Activated T-cell treated with anti-CD3 and anti-CD28 coated beads, Interleukin-2, amount 50 U/mL, for 1 hour (primary cell): Measurements from ENCODE around the gene ADCY2.

Experiments
- DNase-seq: peaks from one replicate; pipeline ENCODE4 v3.0.0-alpha.2; 2020

The ADCY2 gene

DNA sequence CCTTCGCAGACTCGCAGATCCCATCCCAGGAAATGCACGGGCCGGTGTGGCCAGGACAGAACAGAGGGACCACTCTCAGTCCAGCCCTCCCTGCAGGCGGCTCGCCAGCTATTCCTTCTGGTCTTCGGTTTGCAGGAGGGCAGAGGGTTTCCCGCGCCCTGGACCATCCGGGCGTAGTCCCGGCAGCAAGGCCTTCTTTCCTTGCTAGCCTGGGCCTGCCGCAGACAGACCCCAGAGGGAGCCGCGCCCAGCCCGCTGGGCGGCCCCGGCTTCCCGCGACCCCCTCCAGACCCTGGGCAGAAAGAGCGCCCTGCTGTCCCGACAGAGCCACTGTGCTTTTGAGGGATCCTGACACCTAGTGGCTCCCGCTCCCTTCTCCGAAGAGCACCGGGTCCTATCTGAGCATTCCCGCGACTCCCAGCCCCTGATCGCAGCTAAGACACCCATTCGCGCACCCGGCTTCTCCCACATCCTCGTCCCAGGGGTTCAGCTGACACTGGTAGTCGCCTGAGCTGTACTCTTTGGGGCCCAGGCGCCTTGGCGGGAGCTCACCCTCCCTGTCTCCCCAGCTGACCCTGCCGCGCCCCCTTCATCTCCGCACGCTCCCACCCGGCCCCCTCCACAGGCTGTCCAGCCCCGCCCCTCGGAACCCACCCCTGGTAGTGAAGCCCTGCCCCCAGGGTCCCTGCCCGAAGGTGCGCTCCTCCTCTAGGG, 453.9 kb downstream of the ADCY2 start:
- DNase-seq, result no peak

DNA sequence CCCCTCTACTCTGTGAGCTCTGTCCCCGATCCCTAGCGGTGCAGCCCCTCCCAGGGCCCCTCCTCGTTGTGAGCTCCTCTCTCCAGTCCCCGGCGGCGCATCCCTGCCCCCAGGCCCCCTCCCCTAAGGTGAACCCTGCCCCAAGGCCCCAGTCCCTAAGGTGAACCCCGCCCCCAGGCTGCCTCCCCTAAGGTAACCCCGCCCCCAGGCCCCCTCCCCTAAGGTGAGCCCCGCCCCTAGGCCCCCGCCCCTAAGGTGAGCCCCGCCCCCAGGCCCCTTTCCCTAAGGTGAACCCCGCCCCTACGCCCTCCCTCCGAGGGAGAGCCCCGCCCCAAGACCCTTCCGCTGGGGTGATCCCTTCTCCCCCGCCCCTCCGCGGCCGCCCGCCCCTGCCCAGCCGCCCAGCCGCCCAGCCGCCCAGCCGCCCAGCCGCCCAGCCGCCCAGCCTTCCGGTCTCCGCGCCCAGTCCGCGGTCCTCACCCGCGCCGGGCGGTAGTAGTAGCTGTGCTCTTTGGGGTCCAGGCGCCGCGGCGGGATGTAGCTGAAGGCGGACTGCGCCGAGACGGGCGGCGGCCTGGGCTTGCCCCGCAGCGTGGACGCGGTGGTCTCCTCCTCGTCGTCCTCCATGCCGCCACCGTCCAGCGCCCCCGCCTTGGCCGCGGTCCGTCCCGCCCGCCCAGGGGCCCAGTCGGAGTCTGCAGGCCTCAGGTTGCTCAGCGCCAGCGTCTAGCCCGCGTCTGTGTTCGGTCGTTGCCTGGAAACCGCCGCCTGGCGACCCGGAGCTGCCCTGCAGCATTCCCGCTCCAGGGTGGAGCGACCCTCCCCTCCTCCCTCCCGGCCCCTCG, 454.7 kb downstream of the ADCY2 start, which contains the start of gene CFAP90:
Gene CFAP90, minus strand, starts transcription at position 739 of the 845 bp plus-strand sequence. Its CDS starts 112 bp downstream, at position 627.
- DNase-seq, result no peak

DNA sequence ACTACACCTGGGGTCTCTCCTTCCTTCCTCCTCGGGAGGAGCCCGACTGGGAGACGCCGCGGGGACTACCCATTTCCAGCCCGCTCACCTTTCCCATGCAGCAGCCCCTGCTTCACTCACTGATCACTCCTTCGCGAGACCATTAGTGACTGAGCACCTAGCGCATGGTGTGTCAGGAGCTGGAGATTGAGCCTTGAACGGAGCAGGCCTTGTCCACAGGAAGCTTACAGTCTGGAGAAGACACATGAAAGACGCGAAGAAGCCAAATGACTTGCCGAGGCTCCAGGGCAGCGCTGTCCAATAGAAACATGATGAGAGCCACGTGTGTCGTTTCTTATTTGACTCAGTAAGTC, 455.3 kb downstream of the ADCY2 start:
- DNase-seq, result no peak

DNA sequence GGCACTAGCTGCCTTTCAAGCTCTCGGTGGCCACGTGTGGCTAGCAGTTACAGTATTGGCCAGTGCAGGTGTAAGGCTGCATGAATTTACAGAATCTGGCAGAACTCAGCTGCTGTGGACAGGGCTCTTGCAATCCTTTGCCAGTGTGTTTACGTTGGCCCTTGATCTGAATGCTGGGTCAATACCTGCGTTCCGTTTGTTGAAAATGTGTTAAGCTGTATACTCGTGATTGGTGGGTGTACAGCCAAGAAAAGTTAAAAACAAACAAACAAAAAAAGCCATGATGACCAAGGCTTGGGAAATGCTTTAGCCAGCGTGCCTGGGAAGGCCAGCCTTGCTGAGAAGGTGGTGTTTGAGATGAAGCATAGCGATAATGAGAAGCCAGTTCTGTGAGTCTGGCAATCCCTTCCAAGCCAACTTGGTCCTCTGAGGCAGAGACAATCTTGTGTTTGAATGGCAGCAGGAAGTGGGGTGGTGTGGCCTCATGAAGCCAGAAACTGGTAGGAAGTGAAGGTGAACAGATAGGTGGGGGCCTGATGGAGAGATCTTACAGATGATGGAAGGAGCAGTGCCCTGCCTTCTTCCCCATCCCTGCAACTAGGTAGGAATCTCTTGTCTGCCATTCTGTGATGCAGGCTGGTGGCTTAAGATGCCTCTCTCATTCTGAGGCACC, 455.8 kb downstream of the ADCY2 start:
- no peak for DNase-seq

DNA sequence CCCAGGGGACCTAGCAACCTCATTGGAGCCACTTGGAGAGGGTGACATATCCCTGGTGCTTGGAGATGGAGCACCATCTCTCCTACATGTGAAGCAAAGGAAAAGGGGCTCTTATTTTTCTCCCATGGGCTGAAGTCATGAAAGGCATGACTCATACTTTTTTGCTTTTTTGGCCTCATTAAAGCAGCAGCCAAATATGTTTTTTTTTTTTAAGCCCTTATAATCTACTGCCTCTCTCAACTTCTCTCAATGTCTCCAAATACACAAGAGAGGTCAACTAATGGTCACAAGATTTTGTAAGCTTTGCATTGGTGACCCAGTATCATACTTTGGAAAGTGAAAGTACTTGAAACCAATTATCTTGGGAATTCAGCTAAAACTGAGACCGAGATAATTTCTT, 456.6 kb downstream of the ADCY2 start:
- no peak for DNase-seq

DNA sequence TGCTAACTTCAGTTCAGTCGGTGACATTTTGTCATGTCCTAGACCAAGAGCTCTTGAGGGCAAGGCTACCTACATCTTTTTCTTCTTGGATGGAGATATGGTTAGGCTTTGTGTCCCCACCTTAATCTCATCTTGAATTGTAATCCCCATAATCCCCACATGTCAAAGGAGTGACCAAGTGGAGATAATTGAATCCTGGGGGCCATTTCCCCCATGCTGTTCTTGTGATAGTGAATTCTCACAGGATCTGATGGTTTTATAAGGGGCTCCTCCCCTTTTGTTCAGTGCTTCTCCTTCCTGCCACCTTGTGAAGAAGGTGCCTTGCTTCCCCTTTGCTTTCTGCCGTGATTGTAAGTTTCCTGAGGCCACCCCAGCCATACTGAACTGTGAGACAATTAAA, 457.1 kb downstream of the ADCY2 start:
- DNase-seq, result no peak

DNA sequence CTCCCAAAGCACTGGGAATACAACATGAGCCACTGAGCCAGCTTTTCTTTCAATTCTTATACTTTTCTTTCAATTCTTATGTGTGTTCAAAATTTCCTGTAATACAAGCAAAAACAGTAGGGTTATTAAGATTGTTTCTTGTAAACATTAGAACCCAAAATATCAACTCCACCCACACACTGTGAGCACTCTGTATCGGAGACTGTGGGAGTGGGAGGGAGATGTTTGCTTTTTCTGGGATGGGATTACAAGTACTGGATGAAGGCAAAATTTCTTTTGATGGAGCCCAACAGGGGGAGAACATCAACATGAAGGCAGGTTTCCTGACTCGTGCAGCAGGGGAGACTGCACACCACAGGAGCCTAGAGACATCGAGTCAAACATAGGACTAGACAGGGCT, 459.7 kb downstream of the ADCY2 start:
- DNase-seq, result no peak

DNA sequence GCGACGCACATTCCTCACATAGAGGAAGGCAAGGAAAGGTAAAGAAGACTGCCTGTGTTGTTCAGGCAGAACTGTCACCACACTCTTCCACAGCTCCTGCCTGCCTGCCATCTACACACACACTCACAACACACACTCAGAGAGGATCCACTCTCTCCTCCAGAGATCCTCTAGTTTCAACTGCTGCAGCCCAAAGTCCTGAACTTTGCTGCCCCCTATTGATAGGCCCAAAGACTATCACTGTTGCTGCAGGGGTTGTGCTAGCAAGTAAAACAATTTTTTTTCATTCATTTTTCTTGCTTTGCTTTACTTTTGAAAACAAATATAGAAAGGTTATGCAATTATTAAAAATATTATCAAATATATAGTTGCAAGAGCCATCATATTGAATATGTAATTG, 460.9 kb downstream of the ADCY2 start:
- no peak for DNase-seq

DNA sequence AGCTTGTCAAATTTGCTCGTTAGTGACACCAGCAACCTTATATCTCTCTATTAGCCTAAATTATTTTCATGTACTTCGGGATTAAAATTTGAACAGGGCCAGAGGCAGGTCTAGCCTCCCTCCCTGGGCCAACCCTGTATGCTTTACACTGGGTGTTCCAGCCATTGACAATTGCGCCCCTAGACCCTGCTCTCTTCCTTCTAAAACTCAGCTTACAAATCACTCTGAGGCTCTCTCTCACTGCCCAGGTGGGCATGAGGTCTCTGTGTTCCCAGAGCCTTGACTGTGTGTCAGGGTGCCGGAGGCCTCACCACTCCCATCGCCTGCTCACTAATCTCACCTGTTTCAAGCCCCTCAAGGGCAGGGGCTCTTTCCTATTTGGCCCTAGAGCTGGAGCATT, 461.4 kb downstream of the ADCY2 start:
- no peak for DNase-seq

DNA sequence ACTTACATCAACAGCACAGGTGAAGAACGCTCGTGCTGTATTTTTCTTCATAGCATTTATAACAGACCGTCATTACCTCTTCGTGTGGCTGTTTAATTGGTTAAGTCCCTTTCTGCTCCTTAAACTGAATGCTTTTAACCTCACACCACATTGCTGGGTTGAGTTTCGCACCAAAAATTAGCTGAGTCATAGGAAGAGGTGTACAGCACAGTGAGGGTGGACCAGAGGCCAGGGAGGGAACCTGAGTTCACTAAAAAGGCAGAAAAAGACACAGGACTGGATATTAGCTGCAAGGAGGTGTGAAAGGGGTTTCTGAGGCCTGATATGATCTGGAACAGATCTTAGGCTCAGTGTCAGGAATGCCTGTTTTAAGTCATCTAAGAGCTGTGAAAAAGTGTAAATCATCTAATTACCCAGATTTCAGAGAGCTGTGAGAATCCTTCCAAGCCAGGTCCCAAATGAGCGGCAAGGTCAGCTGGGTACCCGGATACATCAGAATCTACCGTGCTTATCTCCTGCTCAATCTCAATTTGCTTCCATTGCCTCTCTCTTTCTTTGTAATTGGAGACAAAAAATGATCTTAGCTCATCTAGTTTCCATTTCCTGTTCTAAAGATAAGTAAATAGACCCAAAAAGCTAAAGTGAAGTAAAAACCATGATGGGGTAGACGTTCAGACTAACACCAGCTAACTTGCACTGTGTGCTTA, 462.1 kb downstream of the ADCY2 start:
- DNase-seq, result no peak

DNA sequence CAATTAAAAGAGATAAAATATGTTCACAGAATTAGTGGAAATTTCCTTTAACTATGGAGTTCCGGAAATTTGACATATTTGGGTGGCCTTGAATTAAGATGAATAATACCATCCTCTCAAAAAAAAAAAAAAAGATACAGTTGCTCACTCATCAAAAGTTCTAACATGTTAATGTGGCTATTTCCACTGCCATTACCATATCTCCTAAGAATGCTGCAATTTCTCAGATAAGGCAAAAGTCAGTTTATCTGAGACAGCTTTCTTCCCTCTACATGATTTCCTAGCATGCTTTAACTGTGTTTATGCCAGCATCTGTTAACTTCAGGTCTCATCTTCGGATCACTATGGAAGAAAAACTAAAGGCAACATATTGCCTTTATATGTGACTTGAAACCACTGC, 470.3 kb downstream of the ADCY2 start:
- no peak for DNase-seq

DNA sequence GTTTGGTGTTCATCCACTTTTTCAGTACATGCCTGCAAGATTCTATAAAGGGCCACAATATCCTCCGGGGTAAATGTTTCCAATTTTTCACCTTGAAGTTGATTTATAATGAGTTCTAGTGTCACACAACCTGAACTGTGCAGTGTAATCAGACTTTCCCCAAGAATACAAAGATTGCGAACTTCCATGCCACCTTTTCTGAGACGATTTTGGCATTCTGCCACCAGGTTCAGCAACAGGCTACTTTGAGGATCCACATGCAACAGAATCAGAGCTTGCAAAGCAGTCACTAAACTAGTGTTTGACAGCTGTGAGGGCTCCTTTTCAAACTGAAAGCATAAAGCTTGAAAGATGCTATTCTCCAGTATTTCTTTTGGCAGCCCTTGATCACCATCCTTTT, 471.3 kb downstream of the ADCY2 start:
- no peak for DNase-seq

DNA sequence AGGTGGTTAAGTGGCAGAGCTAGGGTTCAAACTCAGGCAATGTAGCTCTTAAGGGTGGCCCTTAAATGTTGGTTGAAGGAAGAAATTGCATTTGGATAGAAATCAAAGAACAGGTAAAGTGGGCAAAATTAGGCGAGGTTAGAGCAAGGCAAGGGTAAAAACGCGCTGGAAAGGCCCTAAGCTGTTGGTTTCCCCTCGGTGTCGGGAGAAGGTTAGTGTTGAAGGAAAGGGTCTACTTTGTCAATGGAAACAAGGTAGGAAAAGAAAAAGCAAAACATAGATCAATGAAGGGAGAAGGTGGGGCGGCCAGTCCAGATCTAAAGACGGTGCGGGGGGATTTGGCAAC, 472.5 kb downstream of the ADCY2 start:
- DNase-seq, result no peak

DNA sequence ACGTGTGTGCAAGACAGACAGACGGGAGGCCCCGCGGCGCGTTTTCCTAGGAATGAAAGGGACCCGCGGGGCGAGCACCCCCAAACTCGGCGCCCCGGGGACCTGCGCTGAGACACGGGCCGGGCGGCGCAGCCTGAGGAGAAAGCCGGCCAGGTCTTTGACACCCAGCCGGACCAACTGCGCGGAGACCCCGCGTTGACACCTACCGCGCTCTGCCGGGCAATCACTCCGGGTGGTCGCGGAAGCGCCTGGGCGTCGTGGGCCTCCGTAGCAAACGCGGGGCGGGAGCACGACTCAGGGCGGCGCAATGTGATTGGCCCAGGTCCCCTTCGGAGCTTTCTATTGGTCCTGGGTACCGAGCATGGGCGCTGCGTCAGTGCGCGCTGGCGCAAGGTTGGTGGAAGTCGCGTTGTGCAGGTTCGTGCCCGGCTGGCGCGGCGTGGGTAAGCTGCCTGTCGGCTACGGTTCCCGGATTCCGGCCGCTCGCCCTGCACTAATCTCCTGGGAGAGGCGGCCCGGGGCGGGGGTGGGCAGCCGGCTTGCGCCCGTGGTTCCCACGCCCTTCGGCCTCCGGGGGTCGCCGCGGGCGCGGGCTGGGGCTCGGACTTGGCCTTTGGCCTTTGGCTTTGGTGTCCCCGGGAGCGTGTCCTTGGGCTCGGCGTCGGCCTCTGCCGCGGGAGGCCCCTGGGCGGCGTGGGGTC, 473.0 kb downstream of the ADCY2 start, which contains the start of the genes FASTKD3 and MTRR:
Gene FASTKD3, minus strand, starts transcription at position 259 of the 701 bp plus-strand sequence. CDS start 948 bp downstream, outside the sequence.
Gene MTRR, plus strand, starts transcription at position 376 of the 701 bp plus-strand sequence. CDS start 1,647 bp downstream, outside the sequence.
- DNase-seq, result peak; percentile 89

DNA sequence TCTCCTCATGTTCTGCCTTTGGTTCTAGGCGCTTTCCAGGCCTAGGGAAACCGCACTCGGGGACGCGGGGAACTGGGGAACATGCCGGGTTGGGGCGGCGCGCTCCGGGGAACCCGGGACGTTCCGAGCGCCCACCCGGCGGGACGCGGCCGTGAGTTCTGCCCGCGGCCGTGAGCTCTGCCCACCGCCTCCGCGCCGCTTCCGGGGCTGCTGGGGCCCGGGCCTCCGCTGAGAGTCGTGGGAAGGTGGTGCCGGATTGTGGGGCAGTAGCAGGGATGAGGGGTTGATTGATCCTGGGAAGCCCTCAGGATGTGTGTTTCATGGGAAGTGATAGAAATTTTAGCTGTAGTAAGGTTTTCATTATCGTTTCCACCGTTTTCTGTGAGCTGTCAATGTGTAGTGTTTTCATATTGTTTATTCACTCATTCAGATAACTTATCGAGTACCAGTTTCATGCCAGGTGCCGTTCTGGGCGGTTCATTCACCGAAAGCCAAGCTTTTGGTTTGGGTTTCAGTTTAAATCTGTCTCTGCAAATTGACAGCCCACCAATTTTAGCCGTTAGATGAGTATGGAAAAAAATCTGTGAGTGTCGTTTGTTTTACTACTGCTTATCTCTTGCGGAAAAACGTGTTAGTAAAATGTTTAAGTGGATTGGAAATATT, 473.7 kb downstream of the ADCY2 start:
- no peak for DNase-seq

DNA sequence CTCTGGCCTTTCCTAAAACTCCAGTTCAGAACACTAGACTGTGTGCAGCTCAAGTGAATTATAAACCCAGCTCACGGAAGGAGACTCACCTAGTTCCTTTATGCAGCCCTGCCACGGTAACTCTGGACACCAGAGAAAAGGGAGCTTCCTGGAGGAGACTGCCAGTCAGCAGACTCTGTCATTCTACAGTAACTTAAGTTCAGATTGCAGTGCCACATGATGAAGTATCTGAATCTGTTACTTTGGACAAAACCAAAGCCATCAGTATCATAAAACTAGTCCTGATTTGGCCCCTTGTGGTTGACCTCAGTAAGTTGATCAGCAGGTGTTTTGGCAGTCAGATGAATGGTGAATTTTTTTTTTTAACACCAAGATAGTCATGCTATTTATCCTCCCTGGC, 475.7 kb downstream of the ADCY2 start:
- no peak for DNase-seq

DNA sequence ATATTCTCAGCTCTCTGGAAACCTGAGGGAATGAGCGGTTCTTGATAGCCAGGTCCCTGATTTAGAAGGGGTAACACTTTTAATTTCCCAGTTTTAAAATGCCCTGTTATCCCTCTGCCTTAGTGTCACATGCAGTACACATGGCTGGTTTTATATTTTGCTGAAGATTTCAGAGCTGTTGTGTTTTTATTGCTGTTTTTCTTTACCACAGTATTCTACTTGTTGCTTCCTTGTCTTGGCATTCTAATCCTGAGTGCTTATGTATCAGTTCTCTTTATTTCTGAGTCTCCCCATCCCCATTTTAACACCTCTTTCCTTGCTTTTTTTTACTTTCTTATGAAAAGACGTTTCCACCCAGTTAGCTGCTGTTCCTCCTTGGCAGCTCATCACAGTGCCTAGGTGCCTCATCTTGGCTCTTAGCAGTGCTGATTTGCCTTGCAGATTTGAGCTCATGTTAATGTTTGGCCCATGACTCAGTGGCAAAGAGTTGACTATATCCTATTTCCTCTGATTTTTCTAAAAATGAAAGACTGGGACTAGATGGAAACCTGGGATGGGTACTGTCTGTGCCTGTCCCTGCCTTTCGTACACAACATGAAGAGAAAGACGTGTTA, 476.7 kb downstream of the ADCY2 start:
- no peak for DNase-seq

DNA sequence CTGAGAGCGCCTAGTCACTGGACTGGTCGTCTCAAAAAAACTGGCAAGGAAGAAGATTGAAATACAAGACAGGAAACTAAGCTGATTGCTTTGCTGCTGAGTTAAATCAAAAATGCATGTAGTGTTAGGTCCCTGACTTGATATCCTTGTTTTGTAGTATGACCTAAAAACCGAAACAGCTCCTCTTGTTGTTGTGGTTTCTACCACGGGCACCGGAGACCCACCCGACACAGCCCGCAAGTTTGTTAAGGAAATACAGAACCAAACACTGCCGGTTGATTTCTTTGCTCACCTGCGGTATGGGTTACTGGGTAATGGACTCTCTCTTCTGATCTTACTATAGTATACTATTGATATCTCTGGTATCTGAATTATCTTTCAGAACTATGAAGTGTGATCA, 477.3 kb downstream of the ADCY2 start:
- DNase-seq, result no peak

DNA sequence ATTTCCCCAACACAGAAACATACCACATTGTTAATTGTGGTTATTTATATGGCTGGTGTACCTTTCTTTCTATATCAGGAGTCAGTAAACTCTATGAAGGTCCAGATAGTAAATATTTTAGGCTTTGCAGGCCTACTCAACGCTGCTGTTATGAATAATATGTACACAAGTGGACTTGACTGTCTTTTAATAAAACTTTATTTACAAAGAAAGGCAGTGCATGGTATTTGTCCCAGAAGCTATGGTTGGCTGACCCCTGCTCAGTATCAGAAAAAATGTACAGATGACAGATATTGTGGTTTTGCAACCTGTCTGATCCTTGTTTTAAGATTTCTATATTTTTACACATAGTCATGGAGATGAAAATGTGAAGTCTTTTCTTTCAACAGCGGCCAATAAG, 478.7 kb downstream of the ADCY2 start:
- DNase-seq, result no peak

DNA sequence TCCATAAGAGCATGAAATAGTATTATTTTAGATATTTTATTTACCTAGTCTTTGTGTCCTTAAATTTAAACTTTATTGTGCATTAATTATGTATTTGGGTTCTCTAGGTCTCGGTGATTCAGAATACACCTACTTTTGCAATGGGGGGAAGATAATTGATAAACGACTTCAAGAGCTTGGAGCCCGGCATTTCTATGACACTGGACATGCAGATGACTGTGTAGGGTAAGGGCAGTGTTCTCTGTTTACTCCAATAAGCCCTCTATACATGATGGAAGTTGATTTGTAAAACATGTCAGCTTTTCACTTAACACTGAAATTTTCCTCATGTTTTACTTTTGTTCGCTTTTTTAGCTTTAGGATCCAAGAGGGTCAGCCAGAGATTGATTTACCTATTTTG, 479.2 kb downstream of the ADCY2 start:
- no peak for DNase-seq

DNA sequence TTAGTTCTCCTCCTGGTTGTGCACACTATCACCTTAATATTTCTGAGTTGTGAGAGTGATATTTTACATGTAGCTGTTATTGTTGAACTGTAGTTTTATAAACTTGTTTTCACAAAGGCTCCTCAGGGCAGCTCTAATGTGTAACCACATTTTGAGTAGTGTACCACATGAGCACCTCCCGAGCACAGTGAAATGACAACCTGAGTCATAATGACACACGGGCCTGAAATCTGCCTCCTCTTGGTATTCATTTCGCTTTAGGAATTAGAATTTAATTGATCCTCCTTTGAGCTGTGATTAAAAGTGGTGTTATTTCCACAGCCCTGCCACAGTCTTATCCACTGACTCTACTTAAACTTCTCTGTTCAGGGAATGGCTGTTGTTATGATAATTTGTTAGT, 480.9 kb downstream of the ADCY2 start:
- no peak for DNase-seq
